ENCODE measurements around the gene GJD4.

The GJD4 gene

GRCh38 chr10:35657621-35658020, 52.5 kb downstream of the GJD4 start:
- DNase-seq (ENCODE audit: low read depth in 2 of 2), result no peak
